Thyroid gland (tissue), 4 donors: ENCODE measurements around the gene ZBTB49. TPM values are rescaled to one million over a fixed set of nuclear protein-coding genes. Genes with fewer than 3 reads are reported as not detected.
A peak's percentile ranks its signal among the peaks of the same experiment; 100 is the strongest.
"Not testable (repeated sequence)": the region's sequence is repeated elsewhere in the genome, so short reads cannot be mapped to it uniquely, and the experiment has no call there.

ENCODE experiments used
- DNase-seq, 2 donors: peaks; one replicate each; pipeline ENCODE4 v3.0.0-alpha.2; 2019
- H3K27ac ChIP-seq, 3 donors: fragments of 200-600 bp; sonication (generic); 1 replicate in 2 of 3; 2 replicates in 1 of 3; pipeline ENCODE4 v1.5.1; 2016 to 2019; ENCODE audit warnings: mild to moderate bottlenecking in 1 of 3, moderate library complexity in 1 of 3
- H3K27me3 ChIP-seq: fragments of 200-600 bp; sonication (generic); one replicate; pipeline ENCODE4 v1.5.1; 2019
- H3K36me3 ChIP-seq, 2 donors: fragments of 200-600 bp; sonication (generic); one replicate each; pipeline ENCODE4 v1.5.1; 2016 to 2019
- H3K4me1 ChIP-seq, 2 donors: fragments of 200-600 bp; sonication (generic); one replicate each; pipeline ENCODE4 v1.5.1; 2017 to 2019
- H3K4me3 ChIP-seq, 3 donors: fragments of 200-600 bp; sonication (generic); replicated peaks in 1 of 3; 1 replicate in 2 of 3; 2 replicates in 1 of 3; pipeline ENCODE4 v1.5.1; 2016; ENCODE audit warnings: mild to moderate bottlenecking in 1 of 3
- H3K9me3 ChIP-seq: fragments of 200-600 bp; sonication (generic); one replicate; pipeline ENCODE4 v1.5.1; 2017
- POLR2A ChIP-seq, 2 donors: fragments of 450-650 bp; IDR thresholded peaks; one replicate each; pipeline ENCODE4 v1.6.1; 2017; ENCODE audit warnings: antibody characterized with exemption in 2 of 2, mild to moderate bottlenecking in 2 of 2, moderate library complexity in 1 of 2
- WGBS, 2 donors: methylation state at CpG; one replicate each; pipeline ENCODE4 v1.1.5; 2017; 5-methylcytosine and 5-hydroxymethylcytosine counted together
- intact Hi-C: fragments of 100-400 bp; cut with DNase I; formaldehyde crosslinking; loops from one replicate; pipeline ENCODE4 v1.15.1; 2023
- total RNA-seq, 4 donors: library from RNA; depleted of rRNA; stranded (reverse); fragments of >200 nt; gene quantifications; one replicate each; pipeline ENCODE4 v1.2.3, GENCODE V29; 2016
- TF ChIP-seq, protein P1 (sequence below), 6 experiments: fragments of 200-600 bp in 3 of 6; fragments of 450-650 bp in 3 of 6; sonication (generic) in 3 of 6; IDR thresholded peaks; one replicate each; pipeline ENCODE4 v1.5.1; 2016 to 2019; ENCODE audit warnings: antibody characterized with exemption in 6 of 6, mild to moderate bottlenecking in 2 of 6, inconsistent platforms in 1 of 6, moderate library complexity in 1 of 6

ZBTB49 gene
- total RNA-seq, 4 donors from 2014 or later = 7.5 to 21.7 (median 9.2) TPM

DNA sequence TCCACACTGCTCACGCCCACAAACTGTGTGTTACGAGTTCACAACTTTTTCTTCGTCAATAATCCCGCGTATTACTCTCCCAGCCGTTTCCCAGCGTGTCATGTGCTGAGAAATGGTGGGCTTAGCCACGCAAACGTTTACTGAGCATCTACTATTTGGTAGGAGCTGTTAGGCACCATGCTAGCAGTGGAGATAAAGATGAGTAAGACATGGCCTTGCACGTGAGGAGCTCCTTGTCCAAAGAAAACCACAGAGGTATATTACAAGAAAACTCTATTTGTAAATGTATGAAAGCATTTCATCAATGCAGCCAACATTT is 41.2 kb upstream of the ZBTB49 start:
- 16 to 24% methylated on average over 10 of the region's 10 CpGs for WGBS, 2 donors
- H3K4me3 ChIP-seq = peak overlapping the region; percentile 38 to 82 (median 81)
- peaks cover 9 to 16% of the 10 kb centered on the region in 2 donors for H3K36me3 ChIP-seq
- H3K4me1 ChIP-seq = peaks cover 11 to 15% of the 10 kb centered on the region in 2 donors
- DNase-seq = no peak
- H3K27ac ChIP-seq = peak overlapping the region; percentile 77 to 93 (median 86)
- intact Hi-C loops = loop anchor here (5.0 kb wide), 1 partner anchor 38 kb away; no protein-coding TSS in a partner anchor
- no peaks in the 10 kb centered on the region for H3K9me3 ChIP-seq
- H3K27me3 ChIP-seq = no peaks in the 10 kb centered on the region
- TF ChIP-seq, protein P1, sequence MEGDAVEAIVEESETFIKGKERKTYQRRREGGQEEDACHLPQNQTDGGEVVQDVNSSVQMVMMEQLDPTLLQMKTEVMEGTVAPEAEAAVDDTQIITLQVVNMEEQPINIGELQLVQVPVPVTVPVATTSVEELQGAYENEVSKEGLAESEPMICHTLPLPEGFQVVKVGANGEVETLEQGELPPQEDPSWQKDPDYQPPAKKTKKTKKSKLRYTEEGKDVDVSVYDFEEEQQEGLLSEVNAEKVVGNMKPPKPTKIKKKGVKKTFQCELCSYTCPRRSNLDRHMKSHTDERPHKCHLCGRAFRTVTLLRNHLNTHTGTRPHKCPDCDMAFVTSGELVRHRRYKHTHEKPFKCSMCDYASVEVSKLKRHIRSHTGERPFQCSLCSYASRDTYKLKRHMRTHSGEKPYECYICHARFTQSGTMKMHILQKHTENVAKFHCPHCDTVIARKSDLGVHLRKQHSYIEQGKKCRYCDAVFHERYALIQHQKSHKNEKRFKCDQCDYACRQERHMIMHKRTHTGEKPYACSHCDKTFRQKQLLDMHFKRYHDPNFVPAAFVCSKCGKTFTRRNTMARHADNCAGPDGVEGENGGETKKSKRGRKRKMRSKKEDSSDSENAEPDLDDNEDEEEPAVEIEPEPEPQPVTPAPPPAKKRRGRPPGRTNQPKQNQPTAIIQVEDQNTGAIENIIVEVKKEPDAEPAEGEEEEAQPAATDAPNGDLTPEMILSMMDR (IDR thresholded peaks at IDR 0.05) = no peak
- no peak for TF ChIP-seq POLR2A (IDR thresholded peaks at IDR 0.05)

DNA sequence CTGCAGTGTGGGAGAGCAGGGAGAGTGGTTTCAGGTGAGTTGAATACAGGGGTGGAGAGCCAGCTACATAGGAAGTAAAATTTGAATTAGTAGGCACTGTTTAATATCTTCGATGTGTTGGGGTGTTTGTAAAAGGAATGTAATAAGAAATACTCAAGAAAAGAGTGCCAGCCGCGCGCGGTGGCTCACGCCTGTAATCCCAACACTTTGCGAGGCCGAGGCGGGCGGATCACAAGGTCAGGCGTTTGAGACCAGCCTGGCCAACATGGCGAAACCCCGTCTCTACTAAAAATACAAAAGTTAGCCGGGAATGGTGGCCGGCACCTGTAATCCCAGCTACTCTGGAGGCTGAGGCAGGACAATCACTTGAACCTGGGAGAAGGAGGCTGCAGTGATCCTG is 40.7 kb upstream of the ZBTB49 start:
- not testable (repeated sequence) for H3K27ac ChIP-seq, DNase-seq, H3K4me3 ChIP-seq, H3K27me3 ChIP-seq, H3K9me3 ChIP-seq
- 89 to 94% methylated on average over 15 of the region's 15 CpGs for WGBS, 2 donors
- intact Hi-C loops = loop anchor here (5.0 kb wide), 1 partner anchor 38 kb away; no protein-coding TSS in a partner anchor
- Histone ChIP-seq H3K36me3 (peaks cover 9 to 11% of the 10 kb centered on the region in 2 donors), H3K4me1 (peaks cover 11 to 15% of the 10 kb centered on the region in 2 donors)

DNA sequence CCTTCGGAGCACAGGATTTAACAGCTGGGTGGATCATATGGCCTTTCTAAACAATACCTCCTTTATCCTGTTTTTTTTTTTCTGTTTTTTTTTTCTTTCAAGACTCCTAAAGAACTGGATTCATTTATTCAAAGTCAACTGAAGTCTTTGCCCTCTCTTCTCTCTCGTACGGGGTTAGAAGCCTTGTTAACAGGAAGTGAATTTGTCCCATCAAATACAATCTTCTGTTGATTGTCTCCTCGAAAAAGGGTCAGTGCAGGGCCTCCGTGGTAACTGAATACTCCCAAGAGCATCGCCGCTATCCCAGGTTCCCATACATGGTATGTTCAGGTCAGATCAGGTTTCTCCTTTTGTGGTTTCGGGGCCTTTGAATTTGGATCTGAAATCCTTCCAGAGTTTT is 40.2 kb upstream of the ZBTB49 start:
- intact Hi-C loops = loop anchor here (5.0 to 10.0 kb wide), 2 partner anchors 37 to 85 kb away; no protein-coding TSS in a partner anchor
- Histone ChIP-seq H3K4me1 (peaks cover 11 to 15% of the 10 kb centered on the region in 2 donors), H3K4me3 (no peak overlapping the region), H3K9me3 (no peaks in the 10 kb centered on the region), H3K27ac (no peak overlapping the region), H3K36me3 (peaks cover 6 to 7% of the 10 kb centered on the region in 2 donors), H3K27me3 (no peaks in the 10 kb centered on the region)
- no peak for DNase-seq
- WGBS, 2 donors = 84 to 87% methylated on average over 8 of the region's 8 CpGs
- TF ChIP-seq POLR2A (IDR thresholded peaks at IDR 0.05) = no peak
- TF ChIP-seq, protein P1 (IDR thresholded peaks at IDR 0.05) = no peak

DNA sequence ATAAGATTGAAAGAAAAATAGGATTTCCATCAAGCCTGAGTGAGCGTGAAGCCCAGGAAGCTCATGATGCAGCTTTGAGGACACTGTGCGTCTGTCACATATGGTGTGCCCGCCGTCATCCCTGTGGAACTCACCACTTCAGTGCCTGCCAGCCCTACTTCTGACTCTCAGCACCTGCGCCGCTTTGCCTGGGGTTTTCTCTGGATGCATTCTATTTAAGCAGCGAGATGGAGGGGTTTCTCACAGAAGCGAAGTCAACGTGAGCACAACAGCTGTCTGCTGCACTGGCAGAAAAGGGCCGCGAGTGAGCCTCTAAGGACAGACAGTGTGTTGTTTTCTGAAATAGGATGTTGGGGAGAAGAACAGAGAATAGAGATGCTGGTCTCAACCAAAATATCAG is 35.9 kb upstream of the ZBTB49 start:
- no peaks in the 10 kb centered on the region for H3K4me1 ChIP-seq
- TF ChIP-seq, protein P1 (IDR thresholded peaks at IDR 0.05) = no peak
- no peak for TF ChIP-seq POLR2A (IDR thresholded peaks at IDR 0.05)
- no peaks in the 10 kb centered on the region for H3K27me3 ChIP-seq
- no peaks in the 10 kb centered on the region for H3K9me3 ChIP-seq
- intact Hi-C loops = loop anchor here (10.0 kb wide), 1 partner anchor 81 kb away; no protein-coding TSS in a partner anchor
- no peaks in the 10 kb centered on the region for H3K36me3 ChIP-seq
- no peak overlapping the region for H3K27ac ChIP-seq
- no peak overlapping the region for H3K4me3 ChIP-seq
- WGBS, 2 donors = 76 to 84% methylated on average over 11 of the region's 11 CpGs
- no peak for DNase-seq

DNA sequence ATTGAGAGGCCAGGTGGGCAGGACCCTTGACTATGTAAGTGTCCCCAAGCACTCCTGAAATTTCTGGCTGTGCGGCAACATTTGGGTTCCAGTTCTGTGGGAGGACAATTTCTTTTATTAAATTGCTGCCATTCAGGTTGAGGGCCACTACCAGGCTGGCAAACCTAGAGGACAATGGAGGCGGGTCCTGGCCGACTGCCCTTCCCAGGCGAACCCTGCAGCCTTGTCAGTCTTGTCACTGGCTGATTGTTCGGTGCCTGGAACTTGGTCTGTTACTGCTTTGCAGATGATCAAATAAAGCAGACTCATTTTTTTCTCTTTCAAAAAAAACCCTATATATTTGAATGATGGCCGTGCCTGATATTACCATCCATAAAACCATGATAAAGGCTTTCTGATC is 35.4 kb upstream of the ZBTB49 start:
- no peaks in the 10 kb centered on the region for H3K4me1 ChIP-seq
- intact Hi-C loops = loop anchor here (10.0 kb wide), 1 partner anchor 80 kb away; no protein-coding TSS in a partner anchor
- TF ChIP-seq, protein P1 (IDR thresholded peaks at IDR 0.05) = no peak
- DNase-seq = no peak
- no peak overlapping the region for H3K27ac ChIP-seq
- no peak overlapping the region for H3K4me3 ChIP-seq
- H3K9me3 ChIP-seq = no peaks in the 10 kb centered on the region
- 64 to 74% methylated on average over 6 of the region's 6 CpGs for WGBS, 2 donors
- H3K27me3 ChIP-seq = no peaks in the 10 kb centered on the region
- H3K36me3 ChIP-seq = no peaks in the 10 kb centered on the region
